HG03064 (cell line): ENCODE measurements around the gene MYO3A.

ENCODE experiments used
- ATAC-seq: cut with Tn5 transposase; IDR thresholded peaks from one replicate; pipeline ENCODE4 v1.9.1; 2021; ENCODE audit warnings: low read depth; ENCODE audit not compliant: unreplicated experiment

MYO3A gene

GRCh38 chr10:26211781-26212444 is 277.9 kb downstream of the MYO3A start:
- ATAC-seq, result no peak

GRCh38 chr10:26212511-26212910 is 278.5 kb downstream of the MYO3A start:
- no peak for ATAC-seq

- ATAC-seq, result no peak
Observed at GRCh38 chr10:26213157-26213800, 279.2 kb downstream of the MYO3A start.

GRCh38 chr10:26214004-26214403 is 280.0 kb downstream of the MYO3A start:
- no peak for ATAC-seq

GRCh38 chr10:26214551-26215395 is 280.7 kb downstream of the MYO3A start:
- no peak for ATAC-seq

- ATAC-seq, result no peak
Observed at GRCh38 chr10:26215396-26215934, 281.4 kb downstream of the MYO3A start.

DNA sequence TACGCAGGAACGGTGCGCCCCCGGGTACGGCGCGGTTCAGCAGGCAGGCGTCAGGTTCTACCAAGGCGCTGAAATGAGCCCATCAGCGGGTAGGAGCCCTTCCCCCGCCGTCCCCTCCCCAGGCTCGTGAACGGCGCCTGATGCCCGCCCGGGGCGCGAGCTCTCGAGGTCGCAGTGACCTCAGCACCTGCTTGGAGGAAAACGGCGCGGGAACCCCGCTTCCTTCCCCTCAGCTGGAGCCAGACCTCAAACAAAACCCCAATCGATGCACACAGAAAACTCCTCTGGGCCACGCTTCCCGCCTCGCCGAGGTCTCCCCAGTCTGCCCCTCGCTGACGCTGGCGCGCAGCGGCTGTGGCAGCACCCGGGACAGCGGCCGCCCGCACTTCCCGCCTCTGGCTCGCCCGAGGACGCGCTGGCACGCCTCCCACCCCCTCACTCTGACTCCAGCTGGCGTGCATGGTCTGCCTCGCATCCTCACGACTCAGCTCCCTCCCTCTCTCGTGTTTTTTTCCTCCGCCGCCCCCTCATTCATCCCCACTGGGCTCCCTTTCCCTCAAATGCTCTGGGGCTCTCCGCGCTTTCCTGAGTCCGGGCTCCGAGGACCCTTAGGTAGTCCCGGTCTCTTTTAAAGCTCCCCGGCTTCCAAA is 282.0 kb downstream of the MYO3A start:
- no peak for ATAC-seq

DNA sequence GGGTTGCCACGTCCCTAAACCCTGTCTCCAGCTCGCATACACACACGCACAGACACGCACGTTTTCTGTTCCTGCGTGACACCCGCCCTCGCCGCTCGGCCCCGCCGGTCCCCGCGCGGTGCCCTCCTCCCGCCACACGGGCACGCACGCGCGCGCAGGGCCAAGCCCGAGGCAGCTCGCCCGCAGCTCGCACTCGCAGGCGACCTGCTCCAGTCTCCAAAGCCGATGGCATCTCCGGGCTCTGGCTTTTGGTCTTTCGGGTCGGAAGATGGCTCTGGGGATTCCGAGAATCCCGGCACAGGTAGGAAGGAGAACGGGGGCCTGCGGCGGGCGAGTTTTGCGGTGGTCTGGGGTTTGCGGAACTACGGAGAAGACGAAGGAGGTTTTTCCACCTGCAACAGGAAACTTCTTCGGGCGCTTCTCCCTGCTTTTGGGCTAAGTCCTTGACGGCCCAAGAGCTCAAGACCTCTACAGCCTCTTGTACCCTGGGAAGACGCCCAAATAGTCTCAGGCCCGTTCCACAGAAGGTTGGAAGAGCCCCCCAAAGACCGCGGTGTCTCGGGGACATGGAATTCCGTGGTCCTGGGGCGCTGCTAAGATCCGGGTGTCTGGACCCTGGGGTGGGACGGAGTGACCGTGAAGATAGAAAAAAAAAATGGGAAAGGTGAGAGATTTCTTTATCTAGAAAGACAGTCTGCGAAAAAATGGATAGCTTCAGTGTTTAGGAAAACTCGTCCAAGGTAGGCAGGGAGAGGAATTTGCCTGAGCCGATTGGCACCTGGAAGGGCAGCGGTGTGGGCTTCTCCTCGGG is 282.8 kb downstream of the MYO3A start, which contains the start of gene GAD2:
GAD2 (plus strand) TSS at position 190 of the 811 bp plus-strand sequence; CDS start at position 226, 36 bp downstream.
- no peak for ATAC-seq

GRCh38 chr10:26217396-26218086 is 283.5 kb downstream of the MYO3A start:
- no peak for ATAC-seq

DNA sequence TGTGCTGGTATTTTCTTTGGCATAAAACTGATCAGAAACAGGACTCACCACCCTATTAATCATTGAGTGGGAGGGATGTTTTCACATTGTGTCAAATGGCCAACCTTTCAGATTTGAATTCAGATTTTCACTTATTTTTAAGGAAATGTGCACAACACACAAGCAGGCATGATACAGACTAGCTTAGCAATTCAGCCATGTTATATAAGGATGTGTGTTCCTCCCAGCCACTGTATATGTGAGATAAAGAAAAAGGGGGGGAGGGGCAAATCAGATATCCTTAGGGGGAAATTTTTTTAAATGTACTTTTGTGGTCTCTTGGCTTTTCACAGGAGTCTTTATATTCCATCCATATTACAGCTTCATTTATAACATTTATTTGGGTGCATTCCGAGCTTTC is 285.6 kb downstream of the MYO3A start:
- no peak for ATAC-seq

- no peak for ATAC-seq
Observed at GRCh38 chr10:26220901-26221300, 286.9 kb downstream of the MYO3A start.

DNA sequence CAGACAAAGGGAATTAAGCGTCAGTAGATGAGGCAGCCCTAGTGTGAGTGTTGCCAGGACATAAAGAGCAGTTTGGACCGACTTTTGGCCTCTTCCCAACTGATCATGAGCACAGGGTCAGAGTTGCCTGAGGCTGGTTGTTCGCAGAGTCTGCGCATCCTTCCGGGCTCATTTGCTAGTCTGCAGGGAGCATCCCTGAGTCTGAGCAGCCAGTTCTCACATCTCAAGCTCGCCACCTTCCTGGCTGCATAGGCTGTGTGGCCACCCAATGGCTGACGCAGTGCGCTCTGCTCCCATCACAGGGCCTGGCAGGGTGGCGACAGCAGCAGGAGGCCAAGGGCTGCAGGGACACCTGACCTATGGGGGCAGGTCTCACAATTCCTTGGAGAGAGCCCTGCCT is 287.5 kb downstream of the MYO3A start:
- ATAC-seq, result no peak

DNA sequence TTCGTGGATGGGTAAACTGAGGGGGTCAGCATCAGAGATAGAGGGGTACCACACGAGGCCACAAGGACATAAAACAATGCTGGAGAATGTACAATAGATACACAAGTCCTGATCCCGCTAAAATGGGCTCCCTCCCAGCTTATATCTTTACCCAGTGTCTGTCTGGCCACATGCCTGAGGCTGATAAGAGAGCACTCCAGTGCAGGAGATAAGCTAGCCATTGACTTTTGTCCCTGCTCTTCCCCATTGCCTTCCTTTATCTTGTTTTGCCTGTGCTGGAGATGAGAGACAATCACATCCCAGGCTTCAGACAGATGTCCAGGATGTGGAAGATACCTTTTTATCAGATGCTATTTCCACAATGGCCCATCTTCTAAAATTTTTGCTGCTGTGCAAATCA is 288.5 kb downstream of the MYO3A start:
- no peak for ATAC-seq

GRCh38 chr10:26225322-26225721 is 291.3 kb downstream of the MYO3A start:
- ATAC-seq, result no peak

- no peak for ATAC-seq
Observed at GRCh38 chr10:26227786-26228185, 293.8 kb downstream of the MYO3A start.

- no peak for ATAC-seq
Observed at GRCh38 chr10:26232174-26232573, 298.1 kb downstream of the MYO3A start.

DNA sequence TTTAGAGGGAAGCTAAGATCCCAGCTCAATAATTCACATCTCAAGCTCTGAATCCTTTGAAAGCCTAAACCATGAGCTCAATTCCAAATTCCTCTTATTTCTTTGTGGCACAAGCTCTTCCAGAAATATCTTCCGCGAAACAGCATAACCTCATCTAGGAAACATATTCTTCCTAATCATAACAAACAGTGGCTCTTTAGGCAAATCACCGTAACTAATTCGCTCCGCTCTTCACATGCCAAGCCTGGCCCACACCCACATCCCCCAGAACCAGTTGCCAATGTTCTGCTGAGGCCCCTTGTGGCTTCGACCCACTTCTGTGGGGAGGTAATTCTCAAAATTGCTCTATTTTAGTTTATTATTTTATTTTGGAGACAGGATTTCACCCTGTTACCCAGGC is 301.7 kb downstream of the MYO3A start:
- no peak for ATAC-seq

GRCh38 chr10:26238378-26238777 is 304.3 kb downstream of the MYO3A start:
- ATAC-seq, result no peak

DNA sequence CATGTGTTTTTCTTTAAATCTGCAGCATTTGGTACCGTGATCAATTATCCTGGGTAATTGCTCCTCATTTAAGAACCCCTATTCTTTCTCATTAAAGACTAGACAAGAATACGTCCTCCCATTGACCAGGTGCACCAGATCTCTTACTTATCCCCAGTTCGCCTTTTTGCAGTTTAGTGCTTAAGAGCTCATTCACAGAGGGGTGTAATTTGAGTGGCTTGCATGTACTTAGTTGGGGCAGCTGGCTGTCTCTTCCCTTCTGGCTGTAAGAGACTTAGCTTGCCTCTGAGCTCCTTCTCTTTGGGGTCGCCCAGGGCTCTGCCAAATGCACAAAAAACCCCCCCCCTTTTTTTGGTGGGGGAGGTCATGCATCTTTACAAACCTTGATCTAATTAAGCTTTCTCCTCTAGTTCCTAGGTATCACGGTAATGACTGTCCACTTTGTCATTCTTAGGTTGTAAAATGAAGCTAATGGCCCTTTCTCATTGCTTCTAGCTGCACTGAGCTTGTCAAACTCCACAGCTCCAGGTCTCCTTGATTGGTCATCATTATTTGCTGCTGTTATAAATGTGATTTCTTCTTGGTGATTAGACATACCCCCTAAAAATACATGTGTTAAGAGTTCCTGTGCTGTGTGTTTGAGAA is 308.8 kb downstream of the MYO3A start:
- ATAC-seq, result no peak
